Adipocyte (in vitro differentiated cells): Measurements from ENCODE around the gene PICK1.

Experiments used
- DNase-seq: peaks from one replicate; pipeline ENCODE4 v3.0.0-alpha.2; 2015; ENCODE audit warnings: low read depth
- H3K27me3 ChIP-seq: replicated peaks from 2 replicates; pipeline ENCODE4 v1.7.0; 2013; ENCODE audit warnings: mild to moderate bottlenecking, low read length, moderate library complexity; ENCODE audit not compliant: control insufficient read depth, insufficient read depth
- H3K36me3 ChIP-seq: 2 replicates; pipeline ENCODE4 v1.7.0; 2013; ENCODE audit warnings: low read length, mild to moderate bottlenecking, moderate library complexity; ENCODE audit not compliant: control insufficient read depth, insufficient read depth, severe bottlenecking
- H3K4me1 ChIP-seq: 2 replicates; pipeline ENCODE4 v1.7.0; 2013; ENCODE audit warnings: mild to moderate bottlenecking, low read length, moderate library complexity; ENCODE audit not compliant: control insufficient read depth, insufficient read depth
- H3K4me3 ChIP-seq: 2 replicates; pipeline ENCODE4 v1.7.0; 2013; ENCODE audit warnings: mild to moderate bottlenecking, low read length, moderate library complexity
- H3K9ac ChIP-seq: 2 replicates; pipeline ENCODE4 v1.7.0; 2013; ENCODE audit warnings: mild to moderate bottlenecking, low read length, moderate library complexity
- H3K9me3 ChIP-seq: 2 replicates; pipeline ENCODE4 v1.7.0; 2013; ENCODE audit warnings: mild to moderate bottlenecking, low read length, moderate library complexity; ENCODE audit not compliant: control insufficient read depth

PICK1 gene

GRCh38 chr22:38041760-38042487 lies 15.3 kb upstream of the PICK1 start:
- H3K4me1 ChIP-seq = peaks cover 11% of the 10 kb centered on the region
- no peak overlapping the region for H3K4me3 ChIP-seq
- H3K27me3 ChIP-seq = peaks cover 3% of the 10 kb centered on the region
- no peaks in the 10 kb centered on the region for H3K36me3 ChIP-seq
- H3K9ac ChIP-seq = no peak overlapping the region
- no peaks in the 10 kb centered on the region for H3K9me3 ChIP-seq
- DNase-seq = no peak

GRCh38 chr22:38042488-38042790 lies 14.8 kb upstream of the PICK1 start:
- no peak for DNase-seq
- Histone ChIP-seq H3K9me3 (no peaks in the 10 kb centered on the region), H3K27me3 (peaks cover 8% of the 10 kb centered on the region), H3K9ac (no peak overlapping the region), H3K4me1 (peaks cover 10% of the 10 kb centered on the region), H3K4me3 (no peak overlapping the region), H3K36me3 (no peaks in the 10 kb centered on the region)

- no peak overlapping the region for H3K9ac ChIP-seq
- peaks cover 8% of the 10 kb centered on the region for H3K27me3 ChIP-seq
- peaks cover 10% of the 10 kb centered on the region for H3K4me1 ChIP-seq
- no peaks in the 10 kb centered on the region for H3K36me3 ChIP-seq
- H3K4me3 ChIP-seq = no peak overlapping the region
- DNase-seq = no peak
- H3K9me3 ChIP-seq = no peaks in the 10 kb centered on the region
Observed at GRCh38 chr22:38043151-38044039, 13.8 kb upstream of the PICK1 start.

GRCh38 chr22:38046070-38046748 lies 11.0 kb upstream of the PICK1 start:
- H3K4me3 ChIP-seq = no peak overlapping the region
- DNase-seq = no peak
- H3K36me3 ChIP-seq = no peaks in the 10 kb centered on the region
- H3K9me3 ChIP-seq = no peaks in the 10 kb centered on the region
- peaks cover 4% of the 10 kb centered on the region for H3K4me1 ChIP-seq
- H3K9ac ChIP-seq = no peak overlapping the region
- peaks cover 14% of the 10 kb centered on the region for H3K27me3 ChIP-seq

- DNase-seq = no peak
- Histone ChIP-seq H3K4me3 (no peak overlapping the region), H3K9ac (no peak overlapping the region), H3K4me1 (no peaks in the 10 kb centered on the region), H3K27me3 (peaks cover 14% of the 10 kb centered on the region), H3K36me3 (no peaks in the 10 kb centered on the region), H3K9me3 (no peaks in the 10 kb centered on the region)
Observed at GRCh38 chr22:38049812-38050619, 7.2 kb upstream of the PICK1 start.

GRCh38 chr22:38050720-38051119 lies 6.5 kb upstream of the PICK1 start:
- Histone ChIP-seq H3K9ac (no peak overlapping the region), H3K4me3 (no peak overlapping the region), H3K9me3 (no peaks in the 10 kb centered on the region), H3K27me3 (peaks cover 14% of the 10 kb centered on the region), H3K4me1 (no peaks in the 10 kb centered on the region), H3K36me3 (no peaks in the 10 kb centered on the region)
- DNase-seq = no peak

GRCh38 chr22:38051261-38051660 lies 5.9 kb upstream of the PICK1 start:
- H3K9ac ChIP-seq = no peak overlapping the region
- no peak for DNase-seq
- no peaks in the 10 kb centered on the region for H3K36me3 ChIP-seq
- no peaks in the 10 kb centered on the region for H3K4me1 ChIP-seq
- no peak overlapping the region for H3K4me3 ChIP-seq
- no peaks in the 10 kb centered on the region for H3K9me3 ChIP-seq
- H3K27me3 ChIP-seq = peaks cover 14% of the 10 kb centered on the region

- no peak overlapping the region for H3K9ac ChIP-seq
- H3K27me3 ChIP-seq = peaks cover 9% of the 10 kb centered on the region
- H3K4me1 ChIP-seq = no peaks in the 10 kb centered on the region
- H3K36me3 ChIP-seq = no peaks in the 10 kb centered on the region
- DNase-seq = peak; percentile 88
- H3K4me3 ChIP-seq = no peak overlapping the region
- H3K9me3 ChIP-seq = no peaks in the 10 kb centered on the region
Observed at GRCh38 chr22:38051900-38052862, 5.0 kb upstream of the PICK1 start.

- H3K4me3 ChIP-seq = no peak overlapping the region
- H3K36me3 ChIP-seq = peaks cover 16% of the 10 kb centered on the region
- no peak overlapping the region for H3K9ac ChIP-seq
- no peaks in the 10 kb centered on the region for H3K27me3 ChIP-seq
- H3K9me3 ChIP-seq = no peaks in the 10 kb centered on the region
- peaks cover 14% of the 10 kb centered on the region for H3K4me1 ChIP-seq
- no peak for DNase-seq
Observed at GRCh38 chr22:38062791-38063190, 5.6 kb downstream of the PICK1 start.

- DNase-seq = no peak
- H3K27me3 ChIP-seq = no peaks in the 10 kb centered on the region
- peaks cover 21% of the 10 kb centered on the region for H3K4me1 ChIP-seq
- H3K9me3 ChIP-seq = no peaks in the 10 kb centered on the region
- H3K9ac ChIP-seq = no peak overlapping the region
- H3K4me3 ChIP-seq = no peak overlapping the region
- H3K36me3 ChIP-seq = peaks cover 16% of the 10 kb centered on the region
Observed at GRCh38 chr22:38065539-38065938, 8.3 kb downstream of the PICK1 start.
